Activated CD8-positive, alpha-beta memory T cell treated with anti-CD3 and anti-CD28 coated beads, Interleukin-2, amount 50 U/mL, for 4 hours (primary cell): Measurements from ENCODE around the gene CTNND2.
"Not testable (repeated sequence)": the region's sequence is repeated elsewhere in the genome, so short reads cannot be mapped to it uniquely, and the experiment has no call there.

Source experiments
- DNase-seq: peaks from one replicate; pipeline ENCODE4 v3.0.0-alpha.2; 2020

Gene CTNND2

DNA sequence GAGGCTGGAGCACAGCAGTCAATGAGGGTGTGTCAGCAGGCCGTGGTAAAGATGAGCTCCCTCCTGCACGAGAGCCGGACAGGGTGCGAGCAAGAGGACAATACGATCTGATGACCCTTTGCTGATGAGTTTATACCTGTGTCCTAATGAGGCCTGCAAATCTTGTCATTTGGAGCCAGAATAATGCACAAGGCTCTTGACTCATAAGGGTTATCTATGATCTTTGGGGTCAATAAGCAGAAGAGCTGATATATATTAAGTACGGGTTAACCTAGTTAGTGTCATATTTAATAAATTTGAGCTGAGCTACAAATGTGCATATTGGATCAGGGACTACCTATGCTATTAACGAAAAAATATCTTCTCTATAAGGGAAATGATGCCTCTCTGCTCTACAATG, 46.9 kb downstream of the CTNND2 start:
- no peak for DNase-seq

DNA sequence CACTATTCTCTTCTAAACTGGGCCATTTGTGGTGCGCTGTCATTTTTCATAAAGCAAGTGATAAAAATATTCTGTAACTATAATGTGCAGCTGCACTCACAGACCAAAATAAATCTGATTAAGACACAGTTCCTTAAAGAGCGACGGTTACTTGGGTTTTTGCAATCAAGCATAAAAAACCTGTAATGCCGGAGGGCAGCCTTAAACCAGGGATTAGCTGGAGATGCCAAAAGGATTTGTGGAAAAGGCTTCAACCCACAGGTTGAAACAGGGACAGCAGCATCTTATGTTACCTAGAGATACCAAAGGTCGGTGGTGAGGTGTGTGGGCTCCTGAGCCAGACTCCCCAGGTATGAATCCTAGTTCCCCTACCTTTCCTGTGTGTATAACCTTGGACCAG, 49.3 kb downstream of the CTNND2 start:
- DNase-seq, result no peak

DNA sequence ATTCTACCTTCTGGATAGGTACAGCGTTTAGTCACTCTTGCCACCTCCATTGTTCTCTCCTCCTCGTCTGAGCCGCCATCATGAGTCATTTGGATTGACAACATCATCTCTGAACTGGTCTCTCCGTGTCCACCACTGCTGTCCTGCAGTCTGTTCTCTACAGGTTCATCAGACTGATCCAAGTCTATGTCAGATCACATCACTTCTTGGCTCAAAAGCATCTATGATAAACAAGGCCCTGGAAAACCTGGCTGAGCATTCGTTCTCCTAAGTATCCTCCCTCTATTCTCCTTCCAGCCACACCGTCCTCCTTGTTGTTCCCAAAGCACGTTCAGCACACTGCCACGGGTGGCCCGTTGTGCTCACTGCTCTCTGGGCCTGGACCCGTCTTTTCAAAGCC, 50.5 kb downstream of the CTNND2 start:
- no peak for DNase-seq

DNA sequence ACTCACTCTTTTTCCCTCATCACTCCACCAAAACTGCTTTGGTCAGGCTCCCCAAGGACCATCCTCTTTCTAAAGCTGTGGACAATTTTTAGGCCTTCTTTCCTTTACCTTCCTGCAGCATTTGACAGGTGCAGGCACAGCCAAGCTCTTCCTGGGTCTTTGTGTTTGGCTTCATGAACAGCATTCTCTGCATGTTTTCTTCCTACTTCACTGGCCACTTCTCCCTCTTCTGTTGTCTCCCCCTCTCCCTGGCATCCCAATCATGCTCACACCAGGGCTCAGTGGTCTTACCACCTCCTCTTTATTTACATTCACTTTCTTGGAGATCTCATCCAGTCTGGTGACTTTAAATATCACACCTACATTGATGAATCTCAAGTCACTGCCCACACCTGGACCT, 51.1 kb downstream of the CTNND2 start:
- no peak for DNase-seq

DNA sequence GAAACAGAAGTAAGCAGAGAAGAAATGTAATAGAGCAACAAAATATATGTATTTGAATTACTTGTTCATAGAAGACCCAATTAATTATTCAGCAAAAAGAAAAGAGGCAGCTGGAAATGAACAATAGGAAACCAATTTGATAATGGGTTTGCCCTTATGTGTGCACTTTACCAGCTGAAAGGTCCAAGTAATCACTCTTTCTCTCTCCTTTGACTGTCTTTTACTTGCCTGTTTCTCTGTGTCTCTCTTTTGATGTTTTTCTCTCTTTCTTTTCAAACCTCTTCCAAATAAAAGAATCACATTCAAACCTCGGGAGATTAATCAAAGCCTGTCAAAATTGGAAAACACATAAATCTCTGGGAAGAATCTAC, 51.5 kb downstream of the CTNND2 start:
- DNase-seq, result no peak

DNA sequence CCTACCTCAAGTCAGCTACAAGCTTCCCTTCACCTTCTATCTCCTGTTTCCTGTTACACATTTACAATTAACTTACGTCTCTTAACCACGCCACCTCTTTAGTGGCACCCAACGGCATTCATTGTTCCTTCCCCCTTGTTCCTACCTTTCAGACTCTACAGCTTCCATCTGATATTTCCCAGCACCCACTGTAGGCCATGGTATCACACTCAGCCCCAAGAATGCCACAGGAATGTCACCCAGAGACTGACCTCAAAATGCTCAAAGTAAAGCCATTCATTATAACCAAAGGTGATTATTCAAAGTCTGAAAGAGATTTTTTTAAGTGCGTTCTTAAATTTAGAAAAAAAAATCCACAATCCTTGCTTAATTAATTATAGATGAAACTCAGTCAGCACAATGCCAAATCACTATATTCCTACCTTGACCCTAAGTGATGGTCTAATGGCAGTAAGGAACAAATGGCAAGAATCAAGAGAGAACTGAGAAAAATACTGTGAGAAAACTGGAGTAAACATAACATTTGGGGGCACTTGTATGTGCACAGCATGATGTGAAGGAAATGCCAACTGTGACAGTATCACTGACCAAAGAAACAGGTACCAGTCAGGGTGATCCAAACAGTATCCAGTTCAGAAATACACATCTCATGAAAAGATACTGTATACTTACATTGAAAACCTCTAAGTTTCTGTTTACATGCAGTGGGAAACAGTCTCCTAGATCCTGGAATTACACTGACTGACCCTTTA, 52.1 kb downstream of the CTNND2 start:
- DNase-seq, result no peak

DNA sequence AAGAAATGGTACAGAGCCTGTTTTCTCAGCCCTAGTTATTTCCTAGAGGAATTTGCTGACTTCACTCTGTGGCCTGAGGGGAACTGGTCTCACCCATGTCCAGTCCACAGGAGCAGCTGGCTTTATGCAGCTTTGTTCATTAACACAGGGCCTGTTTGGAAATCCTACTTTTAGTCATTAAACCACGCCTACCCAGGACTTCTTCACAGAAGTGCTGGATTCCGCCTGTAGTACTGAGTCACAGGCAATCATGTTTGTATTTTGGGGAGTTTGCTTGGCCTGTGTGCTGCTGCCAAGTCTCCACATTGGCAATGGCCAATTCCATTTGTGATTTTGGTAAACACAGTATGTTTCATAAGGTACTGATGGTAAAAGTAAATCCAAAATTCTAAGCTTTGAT, 52.8 kb downstream of the CTNND2 start:
- no peak for DNase-seq

DNA sequence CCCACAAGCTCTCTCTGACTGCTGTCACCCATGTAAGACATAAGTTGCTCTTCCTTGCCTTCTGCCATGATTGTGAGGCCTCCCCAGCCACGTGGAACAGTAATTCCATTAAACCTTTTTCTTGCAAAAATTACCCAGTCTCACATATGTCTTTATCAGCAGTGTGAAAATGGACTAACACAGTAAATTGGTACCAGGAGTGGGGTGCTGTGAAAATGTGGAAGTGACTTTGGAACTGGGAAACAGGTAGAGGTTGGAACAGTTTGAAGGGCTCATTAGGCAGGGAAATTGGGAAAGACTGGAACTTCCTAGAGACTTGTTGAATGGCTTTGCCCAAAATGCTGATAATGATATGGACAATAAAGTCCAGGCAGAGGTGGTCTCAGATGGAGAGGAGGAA, 75.7 kb downstream of the CTNND2 start:
- not testable (repeated sequence) for DNase-seq

DNA sequence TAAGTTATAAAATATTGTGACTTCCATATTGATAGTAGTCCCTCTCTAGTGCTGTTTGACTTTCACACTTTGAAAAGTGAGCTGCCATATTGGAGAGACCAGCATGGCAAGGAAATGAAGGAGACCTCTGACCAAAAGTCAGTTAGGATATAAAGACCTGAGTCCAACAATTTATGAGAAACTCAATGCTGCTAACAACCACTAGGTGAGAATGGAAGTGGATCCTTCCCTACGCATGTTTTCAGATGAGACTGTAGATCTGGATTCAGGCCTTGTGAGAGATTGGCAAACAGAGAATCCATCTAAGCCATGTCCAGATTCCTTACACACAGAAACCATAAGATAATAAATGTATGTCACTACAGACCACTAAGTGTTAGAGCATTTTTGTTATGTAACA, 81.6 kb downstream of the CTNND2 start:
- no peak for DNase-seq

DNA sequence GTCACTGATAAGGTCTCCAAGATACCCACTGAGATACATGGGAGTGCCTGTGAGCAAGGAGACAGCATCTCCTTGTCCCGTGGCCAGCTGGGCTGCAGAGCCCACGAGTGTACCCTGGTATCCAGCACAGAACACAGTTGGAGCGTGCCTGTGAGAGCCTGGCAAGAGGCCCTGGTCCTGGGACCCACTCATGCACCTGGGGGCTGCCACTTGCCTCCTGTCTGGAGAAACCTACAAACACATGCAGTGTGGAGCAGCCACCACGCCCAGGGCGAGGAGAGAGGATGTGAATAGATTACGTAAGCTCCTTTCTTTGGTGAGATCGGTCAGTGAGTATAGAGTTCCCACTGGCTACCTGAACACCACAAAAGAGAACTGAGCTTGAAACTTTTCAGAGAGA, 88.3 kb downstream of the CTNND2 start:
- no peak for DNase-seq

DNA sequence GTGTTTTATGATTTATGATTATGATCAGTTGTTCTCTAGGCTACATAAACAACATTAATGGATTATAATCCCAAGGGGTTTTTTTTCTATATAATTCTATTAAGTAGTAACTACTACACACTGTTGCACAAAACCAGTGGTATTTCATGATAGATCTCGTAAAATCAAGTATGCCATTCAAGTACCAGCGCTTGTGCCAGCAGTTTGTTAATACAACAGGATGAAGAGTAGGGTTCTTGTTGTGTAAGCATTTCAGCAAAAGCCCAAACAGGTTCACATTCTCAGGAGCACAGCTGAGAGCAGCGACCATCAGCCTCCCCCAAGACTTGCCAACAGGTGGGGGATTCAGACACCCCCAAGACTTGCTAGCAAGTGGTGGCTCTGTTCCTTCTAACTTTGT, 88.8 kb downstream of the CTNND2 start:
- DNase-seq, result no peak

DNA sequence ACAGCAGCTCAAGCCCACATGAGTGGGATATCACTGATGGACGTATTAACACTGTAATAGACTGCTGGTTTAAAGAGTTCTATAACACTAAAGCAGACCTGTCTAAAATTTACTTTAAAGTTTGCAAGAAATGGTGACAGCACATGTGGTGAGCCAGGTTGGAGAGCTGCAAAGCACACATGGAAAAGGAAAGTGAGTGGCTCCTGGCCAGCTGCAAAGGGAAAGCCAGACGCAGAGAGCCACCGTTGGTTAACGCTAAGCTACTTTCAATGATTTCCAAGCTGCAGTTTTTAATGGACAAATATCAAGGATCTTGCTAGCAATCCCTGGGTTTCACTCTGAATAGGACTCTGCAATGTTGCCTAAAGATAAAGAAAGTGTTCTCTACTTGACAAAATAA, 89.9 kb downstream of the CTNND2 start:
- DNase-seq, result no peak

DNA sequence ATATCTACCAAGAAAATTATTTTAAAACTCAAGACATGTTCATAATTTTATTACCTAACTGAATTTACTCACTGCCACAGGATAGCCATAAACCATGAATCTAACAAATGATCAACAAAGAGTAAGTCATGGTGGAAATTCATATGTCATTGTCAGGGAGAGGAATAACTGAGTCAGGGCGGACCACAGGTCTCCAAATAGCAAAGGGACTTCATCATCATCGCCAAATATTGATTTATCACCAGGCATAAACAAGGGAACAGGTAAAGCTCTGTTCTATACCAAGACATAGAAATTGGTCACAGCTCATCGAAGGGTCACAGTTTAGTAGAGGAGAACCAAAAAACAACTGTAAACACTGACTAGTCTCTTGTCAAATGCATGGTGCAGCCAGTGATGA, 94.8 kb downstream of the CTNND2 start:
- no peak for DNase-seq

DNA sequence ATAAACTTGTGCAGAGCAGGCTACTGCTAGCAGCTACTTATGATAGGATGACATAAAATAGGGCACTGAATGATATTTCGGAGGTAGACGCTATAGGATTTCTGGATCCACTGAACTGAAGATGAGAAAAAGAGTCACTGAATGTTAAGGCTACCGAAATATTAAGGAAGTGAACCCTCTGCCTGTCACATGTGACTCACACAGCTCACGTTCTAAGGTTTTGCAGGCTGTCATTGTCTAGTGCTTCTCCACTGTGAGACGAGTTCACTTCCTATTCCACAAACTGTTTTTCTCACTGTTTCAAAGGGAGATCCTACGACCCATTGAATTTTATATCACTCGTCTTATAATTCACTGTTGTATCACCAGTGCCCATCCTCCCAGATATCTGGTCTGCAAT, 100.8 kb downstream of the CTNND2 start:
- DNase-seq, result no peak

DNA sequence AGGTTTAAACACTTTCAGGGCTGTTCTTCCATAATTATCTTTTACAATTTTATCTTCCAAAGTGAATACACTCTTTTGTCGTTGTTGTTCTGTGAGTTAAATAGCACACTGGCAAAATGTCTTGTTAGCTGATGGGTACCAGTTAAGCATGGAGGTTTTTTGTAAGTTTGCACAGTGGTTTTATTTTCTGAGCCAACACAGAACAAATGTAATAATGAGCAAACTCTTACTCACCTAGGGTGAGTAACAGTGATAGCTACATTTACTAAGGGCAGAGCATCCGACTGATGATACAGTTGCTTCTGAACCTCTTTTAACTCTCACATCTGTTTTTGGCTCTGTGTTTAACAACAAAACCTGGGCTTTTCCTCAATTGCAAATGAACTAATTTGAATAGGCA, 103.2 kb downstream of the CTNND2 start:
- DNase-seq, result no peak

DNA sequence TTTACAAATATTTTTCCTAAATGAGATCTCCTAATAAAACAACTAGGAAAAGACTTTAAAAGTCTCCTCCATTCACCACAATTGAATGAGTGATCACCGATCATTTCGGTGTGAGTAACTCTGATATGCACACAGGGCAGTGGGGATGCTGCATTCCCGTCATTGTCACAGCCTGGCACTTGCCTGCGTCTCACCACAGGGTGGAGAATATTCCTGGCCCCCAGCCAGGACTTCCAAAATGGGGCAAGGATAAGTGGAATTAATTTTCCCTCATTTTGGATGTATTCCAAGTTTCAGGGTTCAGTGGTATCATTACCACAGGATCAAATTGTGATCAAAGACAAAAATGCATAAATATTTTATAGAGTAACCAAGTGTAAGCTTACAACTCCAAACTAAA, 107.1 kb downstream of the CTNND2 start:
- no peak for DNase-seq

DNA sequence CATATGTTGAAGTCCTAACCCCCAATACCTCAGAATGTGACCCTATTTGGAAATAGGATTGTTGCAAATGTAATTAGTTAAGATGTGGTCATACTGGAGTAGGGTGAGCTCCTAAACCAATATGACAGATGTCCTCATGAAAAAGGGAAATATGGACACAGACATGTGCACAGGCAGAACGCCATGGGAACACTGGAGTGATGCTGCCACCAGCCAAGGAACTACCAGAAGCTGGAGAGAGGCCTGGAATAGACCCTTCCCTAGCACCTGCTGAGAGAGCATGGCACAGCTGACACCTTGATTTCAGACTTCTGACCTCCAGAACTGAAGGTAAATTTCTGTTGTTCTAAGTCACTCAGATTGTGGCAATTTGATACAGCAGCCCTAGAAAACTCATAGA, 110.8 kb downstream of the CTNND2 start:
- no peak for DNase-seq

DNA sequence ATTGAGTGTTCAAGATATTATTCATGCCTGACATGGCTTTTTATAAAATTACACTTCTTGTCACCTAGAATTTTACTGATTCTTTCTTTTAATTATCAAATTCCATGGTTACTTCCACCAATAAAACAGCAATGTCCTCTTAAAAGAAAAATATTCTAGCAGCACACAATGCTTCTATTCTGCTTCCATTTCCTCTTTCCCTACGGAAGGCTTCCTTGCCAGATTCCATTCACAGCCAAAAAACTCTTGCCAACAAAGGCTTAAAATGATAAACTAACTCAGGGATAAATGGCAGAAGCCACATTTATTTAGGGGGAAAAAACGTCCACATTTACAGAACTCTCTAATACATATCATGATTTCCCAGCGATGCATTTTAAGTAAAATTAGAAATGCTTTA, 111.6 kb downstream of the CTNND2 start:
- no peak for DNase-seq

DNA sequence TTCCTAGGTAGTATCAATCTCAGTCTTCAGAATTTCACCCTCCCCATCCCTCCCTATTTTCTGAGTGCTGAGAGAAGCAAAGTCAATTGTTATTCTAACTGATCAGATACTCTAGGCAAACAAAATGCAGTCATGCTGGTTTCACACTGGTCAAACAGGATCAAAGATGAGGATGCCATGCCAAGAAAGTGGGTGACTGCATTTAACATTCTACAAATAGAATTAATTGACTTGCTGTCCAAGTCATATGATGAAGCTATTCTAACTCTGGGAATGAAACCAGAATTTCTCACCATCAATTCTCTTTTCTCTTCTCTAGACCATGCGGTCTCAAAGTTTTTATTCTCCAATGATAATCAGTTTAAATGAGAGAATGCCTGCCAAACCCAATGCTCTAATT, 112.5 kb downstream of the CTNND2 start:
- no peak for DNase-seq

DNA sequence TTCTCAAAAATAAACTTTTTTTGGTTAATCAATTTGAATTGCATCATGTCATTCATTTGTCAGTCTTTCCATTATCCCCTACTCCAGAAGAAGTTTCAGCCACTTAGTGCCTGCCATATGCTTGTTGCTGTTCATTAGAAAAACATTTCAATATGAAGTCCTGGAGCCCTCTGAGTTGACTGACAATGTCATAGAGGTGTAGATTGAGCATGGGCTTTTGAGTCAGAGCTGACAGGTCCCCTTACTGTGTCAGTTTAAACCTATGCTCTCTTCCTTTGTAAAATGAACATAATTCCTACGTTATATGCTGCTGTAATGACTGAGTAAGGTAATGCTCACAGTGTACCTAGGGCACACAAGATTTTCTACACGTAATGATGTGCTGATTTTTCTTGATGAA, 114.0 kb downstream of the CTNND2 start:
- no peak for DNase-seq

DNA sequence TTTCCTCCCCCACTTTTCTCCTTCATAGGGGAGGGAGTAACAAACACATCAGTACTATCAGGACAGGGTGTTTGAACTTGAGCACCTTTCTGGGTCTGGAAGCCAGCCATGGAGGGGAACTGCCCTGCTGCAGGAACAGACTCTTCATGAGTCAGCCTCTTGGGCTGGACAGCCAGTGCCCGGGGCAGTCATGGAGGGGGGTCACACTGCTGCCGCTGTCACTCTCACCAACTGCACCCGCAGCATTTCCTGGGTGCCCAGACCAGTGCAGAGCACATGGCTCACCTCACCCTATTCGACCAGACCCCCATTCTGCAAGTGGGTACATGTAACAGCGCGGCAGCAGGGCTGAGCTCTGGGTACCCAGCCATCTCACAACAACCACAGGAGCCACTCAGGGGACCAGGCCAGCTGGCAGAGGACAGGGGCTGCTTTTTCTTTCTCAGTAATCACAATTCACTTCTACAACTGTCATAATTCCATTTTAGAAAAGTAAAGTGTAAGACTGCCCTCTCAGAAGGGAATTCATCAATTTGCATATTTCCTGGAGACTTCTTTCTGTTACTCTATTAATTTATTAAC, 118.4 kb downstream of the CTNND2 start:
- DNase-seq, result no peak

DNA sequence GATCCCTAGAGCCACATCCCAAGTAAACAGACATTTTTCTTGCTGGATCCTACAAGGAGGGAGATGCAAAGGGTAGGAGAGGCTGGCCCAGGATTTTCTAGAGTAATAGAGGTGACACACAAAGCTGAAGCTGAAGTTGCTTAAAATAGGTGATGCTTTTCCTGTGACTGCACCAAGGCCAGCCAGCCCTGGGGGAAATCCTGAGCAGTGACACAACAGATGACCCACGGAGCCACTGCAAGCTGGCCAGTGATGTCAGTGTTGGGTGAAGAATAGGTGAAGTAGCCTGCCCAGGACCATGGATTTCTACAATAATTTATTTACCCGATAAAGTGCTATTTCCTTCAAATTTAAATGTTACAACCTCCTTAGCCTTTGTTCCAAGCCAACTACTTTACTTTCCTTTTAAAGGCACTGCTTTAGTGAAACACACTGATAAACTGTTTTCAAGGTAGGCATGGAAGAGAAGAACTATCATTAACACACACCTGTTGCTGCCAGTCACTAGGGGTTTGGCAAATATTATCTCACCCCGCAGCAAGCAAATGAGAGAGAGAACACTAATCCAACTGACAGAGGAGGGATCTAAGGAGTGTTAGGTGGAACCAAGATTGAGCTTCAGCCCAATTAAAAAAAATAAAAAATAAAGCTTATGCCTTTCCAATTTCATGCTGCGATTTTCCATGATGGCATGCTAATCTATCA, 123.5 kb downstream of the CTNND2 start:
- DNase-seq, result no peak

DNA sequence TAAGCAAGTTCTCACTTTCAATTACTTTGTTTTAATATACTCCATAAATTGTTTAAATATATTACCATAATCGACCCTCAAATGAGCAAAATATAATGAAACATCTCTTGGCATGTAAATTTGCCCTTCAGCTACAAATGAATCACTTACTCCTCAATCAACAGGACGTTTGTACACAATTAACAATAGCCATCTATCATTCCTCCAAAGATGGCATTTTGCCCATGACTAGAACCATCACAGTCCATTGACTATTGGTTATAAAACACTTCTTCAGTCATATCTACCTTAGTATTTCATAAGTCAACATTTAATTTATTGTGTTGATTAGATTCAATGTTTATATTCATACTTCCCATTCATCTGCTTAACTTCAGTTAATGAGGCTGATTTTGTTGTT, 127.2 kb downstream of the CTNND2 start:
- no peak for DNase-seq

DNA sequence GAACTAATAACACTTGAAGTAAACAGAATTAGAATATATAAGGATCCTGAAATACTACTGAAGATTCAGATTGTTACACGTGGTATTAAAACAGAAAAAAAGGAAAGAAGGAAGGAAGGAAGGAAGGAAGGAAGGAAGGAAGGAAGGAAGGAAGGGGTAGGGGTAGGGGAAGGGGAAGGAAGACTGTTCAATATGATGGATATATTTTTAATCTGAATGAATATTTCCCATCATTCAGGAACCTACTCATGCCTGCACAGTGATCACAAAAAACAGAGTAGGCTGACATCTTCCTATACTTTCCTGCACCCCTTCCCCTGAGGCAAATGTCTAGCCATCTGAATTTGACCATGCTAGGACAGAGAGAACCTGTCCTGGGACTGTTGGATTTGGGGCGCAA, 133.9 kb downstream of the CTNND2 start:
- no peak for DNase-seq
